IMR-90 (cell line): Measurements from ENCODE around the gene INSR. TPM values are rescaled to one million over a fixed set of nuclear protein-coding genes. Genes with fewer than 3 reads are reported as not detected.

ENCODE experiments used
- ATAC-seq: fragments of 200-7000 bp; cut with Tn5 transposase; 2 replicates; pipeline ENCODE4 v1.9.1; 2020; ENCODE audit warnings: low read depth, mild to moderate bottlenecking, moderate library complexity
- BruUV-seq: library from RNA; stranded (reverse); fragments of 400-500 nt; replicated peaks from 2 replicates; lab custom pipeline; 2021; lab: Mats Ljungman, UMichigan
- CTCF ChIA-PET: fragments of 300-600 bp; formaldehyde crosslinking; extraction: SDS; loops from one replicate; lab custom pipeline; 2021; ENCODE audit warnings: antibody characterized with exemption; lab: Yijun Ruan, JAX
- POLR2A ChIA-PET: fragments of 300-600 bp; sonication (Branson Sonifier 250); formaldehyde crosslinking; loops from one replicate; lab custom pipeline; 2022; ENCODE audit warnings: antibody characterized with exemption; ENCODE audit not compliant: unreplicated experiment; lab: Charles Lee
- DNase-seq: peaks from one replicate; pipeline ENCODE4 v3.0.0; 2013
- H2AFZ ChIP-seq: replicated peaks from 2 replicates; pipeline ENCODE3; 2013; ENCODE audit warnings: low read length, mild to moderate bottlenecking; ENCODE audit not compliant: poor library complexity
- H2AK5ac ChIP-seq: 2 replicates; pipeline ENCODE4 v1.6.1; 2013; ENCODE audit warnings: low read depth, low read length, inconsistent platforms
- H2AK9ac ChIP-seq: replicated peaks from 2 replicates; pipeline ENCODE3; 2013; ENCODE audit warnings: mild to moderate bottlenecking, low read depth, low read length, moderate library complexity; ENCODE audit not compliant: poor library complexity
- H2BK120ac ChIP-seq: 2 replicates; pipeline ENCODE4 v1.6.1; 2013; ENCODE audit warnings: low read depth, low read length, inconsistent platforms
- H2BK15ac ChIP-seq: 3 replicates; pipeline ENCODE4 v1.6.1; 2013; ENCODE audit warnings: low read depth, low read length, inconsistent platforms
- H2BK20ac ChIP-seq: 2 replicates; pipeline ENCODE4 v1.6.1; 2013; ENCODE audit warnings: low read depth, mild to moderate bottlenecking, inconsistent platforms, low read length, moderate library complexity
- H2BK5ac ChIP-seq: 2 replicates; pipeline ENCODE4 v1.6.1; 2013; ENCODE audit warnings: mild to moderate bottlenecking, low read depth, low read length, inconsistent platforms; ENCODE audit not compliant: poor library complexity, severe bottlenecking
- H3K14ac ChIP-seq: replicated peaks from 2 replicates; pipeline ENCODE4 v1.6.1; 2013; ENCODE audit warnings: low read depth, low read length, inconsistent platforms
- H3K18ac ChIP-seq: 2 replicates; pipeline ENCODE4 v1.6.1; 2013; ENCODE audit warnings: low read depth, low read length, control low read depth
- H3K23ac ChIP-seq: 2 replicates; pipeline ENCODE4 v1.6.1; 2013; ENCODE audit warnings: low read depth, low read length, inconsistent platforms
- H3K27ac ChIP-seq: 2 replicates; pipeline ENCODE4 v1.5.1; 2013; ENCODE audit warnings: mild to moderate bottlenecking, control low read depth, low read length; ENCODE audit not compliant: insufficient read depth
- H3K27me3 ChIP-seq: 2 replicates; pipeline ENCODE4 v1.6.1; 2013; ENCODE audit warnings: low read length; ENCODE audit not compliant: control insufficient read depth, insufficient read depth
- H3K36me3 ChIP-seq: 2 replicates; pipeline ENCODE4 v1.6.1; 2013; ENCODE audit warnings: low read length, mixed read lengths; ENCODE audit not compliant: control insufficient read depth, insufficient read depth
- H3K4ac ChIP-seq: 2 replicates; pipeline ENCODE4 v1.6.1; 2013; ENCODE audit warnings: low read depth, low read length, inconsistent platforms
- H3K4me1 ChIP-seq: 2 replicates; pipeline ENCODE4 v1.6.1; 2013; ENCODE audit warnings: low read length, mixed read lengths; ENCODE audit not compliant: control insufficient read depth, insufficient read depth
- H3K4me2 ChIP-seq: 2 replicates; pipeline ENCODE4 v1.6.1; 2013; ENCODE audit warnings: low read depth, mild to moderate bottlenecking, control low read depth, low read length, moderate library complexity
- H3K4me3 ChIP-seq: 2 replicates; pipeline ENCODE4 v1.5.1; 2013; ENCODE audit warnings: low read depth, mild to moderate bottlenecking, control low read depth, low read length, moderate library complexity; ENCODE audit not compliant: insufficient read depth
- H3K56ac ChIP-seq: 2 replicates; pipeline ENCODE4 v1.6.1; 2013; ENCODE audit warnings: low read length, inconsistent platforms; ENCODE audit not compliant: insufficient read depth; ENCODE audit errors: extremely low read depth
- H3K79me1 ChIP-seq, 2 experiments: 2 replicates each; pipeline ENCODE4 v1.6.1; 2013; ENCODE audit warnings: low read length in 2 of 2, inconsistent platforms in 1 of 2, low read depth in 1 of 2
- H3K9ac ChIP-seq: 2 replicates; pipeline ENCODE4 v1.6.1; 2013; ENCODE audit warnings: low read depth, low read length, control low read depth
- H3K9me1 ChIP-seq: 2 replicates; pipeline ENCODE4 v1.6.1; 2013; ENCODE audit warnings: low read length, inconsistent platforms; ENCODE audit not compliant: insufficient read depth
- H3K9me3 ChIP-seq: 2 replicates; pipeline ENCODE4 v1.6.1; 2013; ENCODE audit warnings: low read length; ENCODE audit not compliant: control insufficient read depth, insufficient read depth
- H4K20me1 ChIP-seq: 2 replicates; pipeline ENCODE4 v1.6.1; 2013; ENCODE audit warnings: low read length, inconsistent platforms; ENCODE audit not compliant: insufficient read depth
- H4K5ac ChIP-seq: 2 replicates; pipeline ENCODE4 v1.6.1; 2013; ENCODE audit warnings: mild to moderate bottlenecking, low read depth, low read length, control low read depth
- H4K8ac ChIP-seq, 2 experiments: 2 replicates each; pipeline ENCODE4 v1.6.1; 2013; ENCODE audit warnings: low read depth in 2 of 2, low read length in 2 of 2, control low read depth in 1 of 2, inconsistent platforms in 1 of 2
- H4K91ac ChIP-seq: 2 replicates; pipeline ENCODE4 v1.6.1; 2013; ENCODE audit warnings: low read depth, low read length, inconsistent platforms; ENCODE audit not compliant: insufficient read depth
- CEBPB ChIP-seq: IDR thresholded peaks from 2 replicates; pipeline ENCODE4 v1.6.1; 2012; ENCODE audit warnings: low read depth, low read length, improper control_type of control experiment
- CHD1 ChIP-seq: IDR thresholded peaks from 2 replicates; pipeline ENCODE4 v1.6.1; 2012; ENCODE audit warnings: low read depth, low read length, improper control_type of control experiment
- FOS ChIP-seq: fragments of 150-350 bp; IDR thresholded peaks from 2 replicates; pipeline ENCODE4 v1.6.1; 2016; ENCODE audit warnings: low read depth, low read length
- MAFK ChIP-seq: IDR thresholded peaks from 2 replicates; pipeline ENCODE4 v1.6.1; 2012; ENCODE audit warnings: low read depth, low read length, improper control_type of control experiment
- MXI1 ChIP-seq: IDR thresholded peaks from 2 replicates; pipeline ENCODE4 v1.6.1; 2012; ENCODE audit warnings: low read depth, mild to moderate bottlenecking, low read length, moderate library complexity, borderline replicate concordance
- RAD21 ChIP-seq: IDR thresholded peaks from 2 replicates; pipeline ENCODE4 v1.6.1; 2012; ENCODE audit warnings: low read length, improper control_type of control experiment
- RFX5 ChIP-seq: IDR thresholded peaks from 2 replicates; pipeline ENCODE4 v1.8.0; 2012; ENCODE audit warnings: low read depth, mild to moderate bottlenecking, low read length, moderate library complexity
- SMC3 ChIP-seq: fragments of 150-350 bp; IDR thresholded peaks from 2 replicates; pipeline ENCODE4 v1.6.1; 2016; ENCODE audit warnings: low read depth, mild to moderate bottlenecking, antibody characterized with exemption, low read length, moderate library complexity
- WGBS, 2 experiments: methylation state at CpG; one replicate each; pipeline versions ENCODE4 v1.1.5 to v1.1.7; 2013; ENCODE audit warnings: missing lambda C conversion rate in 2 of 2; ENCODE audit not compliant: insufficient read length in 1 of 2; ENCODE audit errors: extremely low coverage in 2 of 2; 5-methylcytosine and 5-hydroxymethylcytosine counted together
- dilution Hi-C: fragments of 300-500 bp; cut with HindIII; formaldehyde crosslinking; loops from one replicate; pipeline ENCODE4 v1.14.3; 2018; ENCODE audit warnings: low sequenced_read_pairs; ENCODE audit not compliant: unreplicated experiment
- in situ Hi-C: fragments of 300-500 bp; cut with MboI; formaldehyde crosslinking; loops from 3 replicates; pipeline ENCODE4 v1.14.3; 2019; ENCODE audit warnings: low sequenced_read_pairs, inconsistent platforms, mixed read lengths
- intact Hi-C: fragments of 100-400 bp; cut with micrococcal nuclease; formaldehyde crosslinking; loops from 2 replicates; pipeline ENCODE4 v1.10.0; 2022
- polyA plus RNA-seq, 3 experiments: library from polyadenylated mRNA; depleted of rRNA; stranded (reverse); fragments of >200 nt; gene quantifications; 2 replicates each; pipeline ENCODE4 v1.2.3, GENCODE V29; 2012; ENCODE audit warnings: low replicate concordance in 1 of 3
- total RNA-seq: library from RNA; depleted of rRNA; stranded (reverse); fragments of >200 nt; gene quantifications from 2 replicates; pipeline ENCODE4 v1.2.3, GENCODE V29; 2012
- TF ChIP-seq, protein P1 (sequence below): conservative IDR thresholded peaks from 2 replicates; pipeline ENCODE4 v1.5.1; 2012; ENCODE audit warnings: mild to moderate bottlenecking, low read depth, low read length, improper control_type of control experiment
- TF ChIP-seq, protein P2 (sequence below): fragments of 150-350 bp; IDR thresholded peaks from 2 replicates; pipeline ENCODE4 v1.6.1; 2016; ENCODE audit warnings: low read depth, mild to moderate bottlenecking, low read length, moderate library complexity, borderline replicate concordance

INSR gene
- total and polyA plus RNA-seq, 2 of the 4 experiments (the other 2 are of a cell fraction), result 2.8 to 7.9 TPM

DNA sequence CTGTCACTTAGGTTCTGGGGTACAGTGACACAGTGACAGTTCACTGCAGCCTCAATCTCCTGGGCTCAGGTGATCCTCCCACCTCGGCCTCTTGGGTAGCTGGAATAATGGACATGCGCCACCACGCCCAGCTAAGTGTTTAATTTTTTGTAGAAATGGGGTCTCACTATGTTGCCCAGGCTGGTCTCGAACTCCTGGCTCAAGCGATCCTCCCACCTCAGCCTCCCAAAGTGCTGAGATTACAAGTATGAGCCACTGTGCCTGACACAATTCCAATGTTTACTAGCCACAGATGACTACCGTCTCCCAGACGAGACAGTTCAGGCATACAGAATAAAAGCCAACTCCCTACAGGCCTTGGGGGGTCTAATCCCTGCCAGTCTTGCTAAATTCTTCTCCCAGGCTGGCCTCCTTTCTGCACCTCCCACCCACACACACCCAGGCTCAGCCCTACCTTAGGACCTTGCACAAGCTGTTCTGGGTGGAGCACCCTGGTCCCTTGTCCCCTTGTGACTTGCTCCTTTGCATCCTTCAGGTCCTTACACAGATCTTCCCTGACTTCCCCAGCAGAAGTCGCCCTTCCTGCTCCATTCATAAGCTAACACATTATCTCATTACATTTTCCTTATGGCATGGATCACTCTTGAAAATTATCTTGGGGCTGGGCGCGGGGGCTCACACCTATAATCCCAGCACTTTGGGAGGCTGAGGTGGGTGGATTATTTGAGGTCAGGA is 106.4 kb downstream of the INSR start (continued):
- no peak for TF ChIP-seq CHD1

DNA sequence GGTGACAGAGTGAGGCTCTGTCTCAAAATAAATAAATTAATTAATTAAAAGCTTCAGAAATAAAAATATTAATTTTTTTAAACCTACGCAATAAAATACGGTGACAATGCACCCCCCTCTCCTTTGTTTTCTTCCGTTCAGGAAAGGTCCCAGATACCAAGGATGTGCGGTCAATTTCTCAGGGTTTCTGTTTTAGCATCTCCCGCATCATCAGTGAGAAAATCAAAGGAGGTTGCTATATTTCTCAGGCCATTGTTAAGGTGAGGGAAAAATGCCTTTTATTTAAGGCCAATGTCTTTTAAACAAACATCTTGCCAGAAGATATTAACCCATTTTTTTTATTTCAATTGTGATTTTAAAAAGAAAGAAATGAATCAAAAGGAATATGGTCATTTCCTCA is 111.7 kb downstream of the INSR start:
- H3K23ac ChIP-seq, result no peak overlapping the region
- no peak overlapping the region for H4K5ac ChIP-seq
- H2BK20ac ChIP-seq, result no peak overlapping the region
- ATAC-seq (no peak), DNase-seq (no peak)
- BruUV-seq, result no TSS peak
- no peak overlapping the region for H2AFZ ChIP-seq
- dilution Hi-C loops, result no loop called here
- H3K27ac ChIP-seq, result no peak overlapping the region
- no peak overlapping the region for H3K9ac ChIP-seq
- no peak overlapping the region for H3K4me2 ChIP-seq
- H3K56ac ChIP-seq, result no peak overlapping the region
- peaks cover 1% of the 10 kb centered on the region; the same call in 1 of the 2 replicates for H3K36me3 ChIP-seq
- H3K4me3 ChIP-seq, result no peak overlapping the region
- no peak overlapping the region for H3K18ac ChIP-seq
- H3K9me3 ChIP-seq, result no peaks in the 10 kb centered on the region
- WGBS, 2 experiments, result no CpG with 5 or more reads among the region's 5 CpGs
- ChIA-PET CTCF (interaction anchor here (0.7 kb wide), 1 partner anchor 447 kb away, joined by 5 read pairs; the partner anchor contains the start of genes PET100 and XAB2), POLR2A (interaction anchor here (0.6 to 0.7 kb wide), 2 partner anchors 130 to 756 kb away, joined by 4 to 5 read pairs; no protein-coding TSS in a partner anchor)
- no peak overlapping the region for H4K8ac ChIP-seq
- H3K14ac ChIP-seq, result no peak overlapping the region
- no peaks in the 10 kb centered on the region; a peak in 1 of 4 replicates for H3K79me1 ChIP-seq
- no peak overlapping the region for H2AK5ac ChIP-seq
- H3K4me1 ChIP-seq, result peaks cover 10% of the 10 kb centered on the region
- no peaks in the 10 kb centered on the region for H3K27me3 ChIP-seq
- TF ChIP-seq RAD21, result no peak
- TF ChIP-seq CHD1, result no peak
- TF ChIP-seq MXI1, result no peak
- TF ChIP-seq MAFK, result no peak
- no peak for TF ChIP-seq SMC3
- no peak for TF ChIP-seq CEBPB
- no peak for TF ChIP-seq RFX5
- no peak for TF ChIP-seq FOS
- TF ChIP-seq, protein P1, sequence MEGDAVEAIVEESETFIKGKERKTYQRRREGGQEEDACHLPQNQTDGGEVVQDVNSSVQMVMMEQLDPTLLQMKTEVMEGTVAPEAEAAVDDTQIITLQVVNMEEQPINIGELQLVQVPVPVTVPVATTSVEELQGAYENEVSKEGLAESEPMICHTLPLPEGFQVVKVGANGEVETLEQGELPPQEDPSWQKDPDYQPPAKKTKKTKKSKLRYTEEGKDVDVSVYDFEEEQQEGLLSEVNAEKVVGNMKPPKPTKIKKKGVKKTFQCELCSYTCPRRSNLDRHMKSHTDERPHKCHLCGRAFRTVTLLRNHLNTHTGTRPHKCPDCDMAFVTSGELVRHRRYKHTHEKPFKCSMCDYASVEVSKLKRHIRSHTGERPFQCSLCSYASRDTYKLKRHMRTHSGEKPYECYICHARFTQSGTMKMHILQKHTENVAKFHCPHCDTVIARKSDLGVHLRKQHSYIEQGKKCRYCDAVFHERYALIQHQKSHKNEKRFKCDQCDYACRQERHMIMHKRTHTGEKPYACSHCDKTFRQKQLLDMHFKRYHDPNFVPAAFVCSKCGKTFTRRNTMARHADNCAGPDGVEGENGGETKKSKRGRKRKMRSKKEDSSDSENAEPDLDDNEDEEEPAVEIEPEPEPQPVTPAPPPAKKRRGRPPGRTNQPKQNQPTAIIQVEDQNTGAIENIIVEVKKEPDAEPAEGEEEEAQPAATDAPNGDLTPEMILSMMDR, result no peak
- TF ChIP-seq, protein P2, sequence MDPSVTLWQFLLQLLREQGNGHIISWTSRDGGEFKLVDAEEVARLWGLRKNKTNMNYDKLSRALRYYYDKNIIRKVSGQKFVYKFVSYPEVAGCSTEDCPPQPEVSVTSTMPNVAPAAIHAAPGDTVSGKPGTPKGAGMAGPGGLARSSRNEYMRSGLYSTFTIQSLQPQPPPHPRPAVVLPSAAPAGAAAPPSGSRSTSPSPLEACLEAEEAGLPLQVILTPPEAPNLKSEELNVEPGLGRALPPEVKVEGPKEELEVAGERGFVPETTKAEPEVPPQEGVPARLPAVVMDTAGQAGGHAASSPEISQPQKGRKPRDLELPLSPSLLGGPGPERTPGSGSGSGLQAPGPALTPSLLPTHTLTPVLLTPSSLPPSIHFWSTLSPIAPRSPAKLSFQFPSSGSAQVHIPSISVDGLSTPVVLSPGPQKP, result no peak
- no peak overlapping the region for H2BK5ac ChIP-seq
- no peak overlapping the region for H3K4ac ChIP-seq
- H2BK120ac ChIP-seq, result no peak overlapping the region
- H4K20me1 ChIP-seq, result no peaks in the 10 kb centered on the region
- no peak overlapping the region for H2BK15ac ChIP-seq
- intact Hi-C loops, result no loop called here
- no peak overlapping the region for H4K91ac ChIP-seq
- no peak overlapping the region for H2AK9ac ChIP-seq
- peaks cover 5% of the 10 kb centered on the region; the same call in 1 of the 2 replicates for H3K9me1 ChIP-seq
- in situ Hi-C loops, result no loop called here
